ENCODE results near the gene PTPN12.

- TF ChIP-seq POLR2A (IDR thresholded peaks at IDR 0.05) (no peak), CTCF (IDR thresholded peaks at IDR 0.05) (no peak)
Observed at GRCh38 chr7:77631820-77632219, 94.7 kb downstream of the PTPN12 start.

All from sigmoid colon (tissue), 3 donors.